HG03196 (cell line): ENCODE measurements around the gene GNG2.

ENCODE experiments used
- ATAC-seq: cut with Tn5 transposase; IDR thresholded peaks from one replicate; pipeline ENCODE4 v1.9.1; 2021; ENCODE audit not compliant: unreplicated experiment

Gene GNG2

GRCh38 chr14:51989293-51990234, 129.2 kb downstream of the GNG2 start, which contains the start of gene RTRAF:
TSS of gene RTRAF (plus strand) at chr14:51989546. CDS start at chr14:51989640, 94 bp downstream.
- peak; percentile 95 for ATAC-seq

- no peak for ATAC-seq
Measured at GRCh38 chr14:51990488-51990887, 130.1 kb downstream of the GNG2 start.

- ATAC-seq = no peak
Measured at GRCh38 chr14:51993285-51993920, 133.0 kb downstream of the GNG2 start.

- no peak for ATAC-seq
Measured at GRCh38 chr14:51996148-51996746, 135.8 kb downstream of the GNG2 start.

- ATAC-seq = no peak
Measured at GRCh38 chr14:51998348-51998747, 137.9 kb downstream of the GNG2 start.

- no peak for ATAC-seq
Measured at GRCh38 chr14:51999084-51999483, 138.7 kb downstream of the GNG2 start.

GRCh38 chr14:52000019-52000582, 139.7 kb downstream of the GNG2 start:
- ATAC-seq = no peak

- ATAC-seq = no peak
Measured at GRCh38 chr14:52000696-52001095, 140.3 kb downstream of the GNG2 start.

GRCh38 chr14:52002542-52002941, 142.1 kb downstream of the GNG2 start:
- ATAC-seq = no peak

- no peak for ATAC-seq
Measured at GRCh38 chr14:52003324-52003723, 142.9 kb downstream of the GNG2 start.

GRCh38 chr14:52005625-52006024, 145.2 kb downstream of the GNG2 start:
- ATAC-seq = no peak

- ATAC-seq = no peak
Measured at GRCh38 chr14:52006361-52006760, 145.9 kb downstream of the GNG2 start.

GRCh38 chr14:52007211-52007610, 146.8 kb downstream of the GNG2 start:
- no peak for ATAC-seq

GRCh38 chr14:52007637-52008036, 147.2 kb downstream of the GNG2 start:
- no peak for ATAC-seq

GRCh38 chr14:52008136-52008535, 147.7 kb downstream of the GNG2 start:
- ATAC-seq = no peak

- ATAC-seq = no peak
Measured at GRCh38 chr14:52010173-52010693, 149.8 kb downstream of the GNG2 start.

GRCh38 chr14:52011523-52011922, 151.1 kb downstream of the GNG2 start:
- no peak for ATAC-seq

GRCh38 chr14:52012635-52013034, 152.2 kb downstream of the GNG2 start:
- no peak for ATAC-seq

GRCh38 chr14:52013984-52014600, 153.7 kb downstream of the GNG2 start:
- ATAC-seq = no peak

- no peak for ATAC-seq
Measured at GRCh38 chr14:52014601-52015267, 154.3 kb downstream of the GNG2 start.
